H7 (cell line): ENCODE data around the gene HNRNPA2B1. TPM values are rescaled to one million over a fixed set of nuclear protein-coding genes. Genes with fewer than 3 reads are reported as not detected.
"Not testable (repeated sequence)": the region's sequence is repeated elsewhere in the genome, so short reads cannot be mapped to it uniquely, and the experiment has no call there.

Experiments
- DNase-seq: peaks from one replicate; pipeline ENCODE4 v3.0.0; 2012
- H3K27me3 ChIP-seq: 2 replicates; pipeline ENCODE4 v1.6.0; 2011; ENCODE audit warnings: mild to moderate bottlenecking, low read length; ENCODE audit not compliant: control insufficient read depth, insufficient read depth
- H3K36me3 ChIP-seq: replicated peaks from 2 replicates; pipeline ENCODE4 v1.5.1; 2011; ENCODE audit warnings: low read length; ENCODE audit not compliant: control insufficient read depth, insufficient read depth
- H3K4me3 ChIP-seq: 2 replicates; pipeline ENCODE4 v1.5.1; 2011; ENCODE audit warnings: low read depth, mild to moderate bottlenecking, control low read depth, low read length, moderate library complexity; ENCODE audit not compliant: insufficient read depth
- total RNA-seq: library from RNA; depleted of rRNA; stranded (reverse); fragments of >200 nt; shearing (Covaris generic); gene quantifications from 2 replicates; pipeline ENCODE4 v1.2.3, GENCODE V29; 2014

HNRNPA2B1 gene
- total RNA-seq, 1 experiment from 2014 or later = 223 TPM

DNA sequence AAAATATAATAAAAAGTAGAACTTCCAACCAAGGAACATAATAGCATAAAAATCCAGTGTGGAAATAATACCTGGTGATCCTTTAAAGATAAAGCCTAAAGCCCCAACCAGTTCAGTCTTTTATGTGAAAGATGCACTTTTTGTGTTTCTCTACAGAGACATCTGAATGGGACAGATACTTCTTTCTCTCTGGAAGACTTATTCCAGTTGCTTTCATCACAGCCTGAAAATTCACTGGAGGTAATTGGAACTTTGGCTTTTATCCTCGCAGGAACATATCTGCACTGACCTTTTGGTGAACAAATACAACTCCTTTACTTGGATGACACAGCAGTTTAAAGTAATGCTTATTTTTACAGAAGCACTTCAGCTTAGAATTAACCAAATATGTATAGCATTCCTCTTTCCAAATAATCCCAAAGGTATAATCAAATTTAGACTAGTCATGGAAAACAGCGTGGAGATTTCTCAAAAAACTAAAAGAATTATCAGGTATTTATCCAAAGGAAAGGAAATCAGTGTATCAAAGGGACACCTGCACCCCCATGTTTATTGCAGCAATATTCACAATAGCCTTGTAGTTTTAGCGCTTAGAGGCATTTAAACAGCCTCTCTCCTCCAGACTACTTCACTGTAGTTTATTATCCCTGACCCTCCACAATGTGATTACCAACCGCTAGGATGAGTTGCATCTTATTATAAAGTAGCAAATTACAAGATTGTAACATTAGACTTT is 16.8 kb downstream of the HNRNPA2B1 start:
- Histone ChIP-seq H3K27me3 (no peaks in the 10 kb centered on the region), H3K4me3 (no peak overlapping the region), H3K36me3 (peaks cover 9% of the 10 kb centered on the region)
- no peak for DNase-seq

DNA sequence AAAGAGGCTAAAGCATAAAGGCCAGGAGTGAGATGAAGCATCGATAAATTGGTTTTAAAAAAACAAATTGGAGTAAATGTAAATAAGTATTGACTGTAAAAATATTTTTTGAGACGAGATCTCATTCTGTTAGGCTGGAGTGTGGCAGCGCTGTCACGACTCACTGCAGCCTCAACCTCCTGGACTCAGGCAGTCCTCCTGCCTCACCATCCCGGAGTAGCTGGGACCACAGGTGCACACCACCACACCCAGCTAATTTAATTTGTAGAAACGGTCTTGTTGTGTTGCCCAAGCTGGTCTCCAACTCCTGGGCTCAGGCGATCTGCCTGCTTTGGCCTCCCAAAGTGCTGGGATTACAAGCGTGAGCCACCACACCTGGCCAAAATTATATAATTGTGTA is 17.8 kb downstream of the HNRNPA2B1 start:
- Histone ChIP-seq H3K36me3 (peaks cover 15% of the 10 kb centered on the region), H3K27me3 (no peaks in the 10 kb centered on the region), H3K4me3 (no peak overlapping the region)
- no peak for DNase-seq

DNA sequence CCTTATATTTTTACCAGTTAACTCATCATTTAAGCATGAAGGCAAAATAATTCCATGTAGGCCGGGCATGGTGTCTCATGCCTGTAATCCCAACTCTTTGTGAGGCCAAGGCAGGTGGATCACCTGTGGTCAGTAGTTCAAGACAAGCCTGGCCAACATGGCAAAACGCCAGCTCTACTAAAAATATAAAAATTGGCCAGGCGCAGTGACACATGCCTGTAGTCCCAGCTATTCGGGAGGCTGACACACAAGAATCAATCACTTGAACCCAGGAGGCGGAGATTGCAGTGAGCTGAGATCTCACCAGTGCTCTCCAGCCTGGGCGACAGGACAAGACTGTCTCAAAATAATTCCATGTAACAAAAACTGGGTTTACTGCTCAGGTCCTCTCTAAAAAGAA is 18.3 kb downstream of the HNRNPA2B1 start:
- no peak for DNase-seq
- Histone ChIP-seq H3K36me3 (peaks cover 15% of the 10 kb centered on the region), H3K27me3 (no peaks in the 10 kb centered on the region), H3K4me3 (no peak overlapping the region)

DNA sequence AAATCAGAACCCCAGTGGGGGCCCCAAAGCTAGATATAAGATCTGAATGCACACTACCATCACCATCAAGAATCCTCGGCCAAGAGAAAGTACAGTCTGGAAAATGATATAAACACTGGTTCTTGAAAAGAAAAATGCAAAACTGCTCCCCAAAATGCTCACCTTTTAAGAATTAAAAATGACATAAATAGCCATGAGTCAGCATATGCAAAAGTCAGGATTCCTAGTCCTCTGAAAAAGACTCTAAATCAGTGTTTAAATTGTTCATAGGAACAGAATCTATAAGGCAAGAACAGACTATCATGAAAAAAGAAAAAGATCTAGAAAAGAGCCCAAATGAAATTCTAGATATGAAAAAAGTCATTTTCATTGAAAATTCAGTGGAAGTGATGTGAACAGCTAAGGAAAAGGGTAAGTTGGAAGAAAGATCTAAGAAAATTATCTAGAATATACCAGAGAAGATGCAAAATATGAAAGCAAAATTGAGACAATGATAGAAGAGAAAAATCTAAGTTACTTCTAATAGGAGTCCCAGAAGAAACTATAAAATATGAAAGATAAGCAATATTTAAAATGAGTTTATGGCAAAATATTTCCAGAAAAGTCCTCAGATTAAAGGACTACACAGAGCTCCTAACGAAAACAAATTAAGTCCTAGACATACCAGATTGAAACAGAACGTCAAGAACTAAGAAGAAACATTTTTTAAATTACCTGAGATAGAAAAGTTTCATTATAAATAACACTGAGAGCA is 18.9 kb downstream of the HNRNPA2B1 start:
- DNase-seq = no peak
- H3K36me3 ChIP-seq = peaks cover 15% of the 10 kb centered on the region
- H3K27me3 ChIP-seq = no peaks in the 10 kb centered on the region
- no peak overlapping the region for H3K4me3 ChIP-seq

DNA sequence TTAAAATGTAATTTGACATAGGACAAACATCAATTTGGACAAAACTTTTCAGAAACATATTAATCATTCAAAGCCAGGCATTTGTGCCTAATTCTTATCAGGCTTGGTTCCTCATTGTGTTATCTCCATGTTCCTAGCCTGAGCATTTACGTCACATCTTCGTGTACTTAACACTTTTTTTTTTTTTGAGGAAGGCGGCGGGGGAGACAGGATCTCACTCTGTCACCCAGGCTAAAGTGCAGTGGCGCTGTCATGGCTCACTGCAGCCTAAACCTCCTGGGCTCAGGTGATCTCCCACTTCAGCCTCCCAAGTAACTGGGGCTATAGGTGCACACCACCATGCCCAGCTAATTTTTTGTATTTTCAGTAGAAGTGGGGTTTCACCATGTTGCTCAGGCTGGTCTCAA is 19.8 kb downstream of the HNRNPA2B1 start:
- Histone ChIP-seq H3K36me3 (peaks cover 15% of the 10 kb centered on the region), H3K27me3 (no peaks in the 10 kb centered on the region), H3K4me3 (no peak overlapping the region)
- DNase-seq = no peak

DNA sequence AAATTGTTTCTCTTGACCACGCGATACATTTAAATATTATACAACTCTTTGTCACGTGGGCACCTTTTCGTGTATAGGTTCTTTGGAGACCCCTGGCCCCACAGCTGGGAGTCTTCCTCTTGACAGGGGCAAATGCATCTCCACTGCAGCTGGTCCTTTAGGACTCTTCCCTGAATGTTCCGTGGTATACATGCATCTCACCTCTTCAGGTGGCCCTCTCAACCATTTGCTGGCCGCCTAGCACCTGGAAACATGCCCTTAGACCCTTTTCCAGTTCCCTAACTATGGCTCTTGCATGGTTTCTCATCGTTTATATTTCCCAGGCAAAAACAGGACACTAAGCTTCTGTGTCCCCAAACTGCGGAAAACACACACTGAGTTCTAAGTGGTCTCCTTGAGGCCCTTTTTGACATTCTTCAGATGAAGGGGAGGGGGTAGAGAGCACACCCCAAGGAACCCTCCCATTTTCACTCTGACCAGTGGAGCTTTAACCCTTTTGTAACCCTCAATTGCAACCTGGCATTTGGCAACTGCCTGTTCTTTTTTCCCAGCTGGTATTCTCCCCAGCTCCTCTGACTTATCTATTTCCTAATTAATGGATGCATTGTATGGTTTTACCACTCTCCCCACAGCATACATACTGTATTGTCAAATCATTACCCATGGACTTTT is 20.6 kb downstream of the HNRNPA2B1 start:
- Histone ChIP-seq H3K36me3 (peaks cover 14% of the 10 kb centered on the region), H3K4me3 (no peak overlapping the region), H3K27me3 (no peaks in the 10 kb centered on the region)
- DNase-seq = peak; percentile 16

DNA sequence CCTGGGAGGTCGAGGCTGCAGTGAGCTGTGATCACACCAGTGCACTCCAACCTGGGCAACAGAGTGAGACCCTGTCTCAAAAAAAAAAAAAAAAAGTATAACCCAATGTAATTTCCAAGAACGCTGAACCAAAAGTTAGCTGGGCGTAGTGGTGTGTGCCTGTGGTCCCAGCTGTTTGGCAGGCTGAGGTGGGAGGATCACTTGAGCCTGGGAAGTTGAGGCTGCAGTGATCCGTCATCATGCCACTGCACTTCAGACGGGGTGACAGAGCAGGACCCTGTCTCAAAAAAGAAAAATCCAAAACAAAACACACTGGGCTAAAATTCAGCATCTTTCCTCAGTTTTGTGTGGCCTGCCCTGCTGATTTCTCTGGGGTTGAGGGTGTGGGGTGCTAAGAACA is 21.1 kb downstream of the HNRNPA2B1 start:
- Histone ChIP-seq H3K4me3 (no peak overlapping the region), H3K36me3 (peaks cover 14% of the 10 kb centered on the region), H3K27me3 (no peaks in the 10 kb centered on the region)
- DNase-seq = no peak

DNA sequence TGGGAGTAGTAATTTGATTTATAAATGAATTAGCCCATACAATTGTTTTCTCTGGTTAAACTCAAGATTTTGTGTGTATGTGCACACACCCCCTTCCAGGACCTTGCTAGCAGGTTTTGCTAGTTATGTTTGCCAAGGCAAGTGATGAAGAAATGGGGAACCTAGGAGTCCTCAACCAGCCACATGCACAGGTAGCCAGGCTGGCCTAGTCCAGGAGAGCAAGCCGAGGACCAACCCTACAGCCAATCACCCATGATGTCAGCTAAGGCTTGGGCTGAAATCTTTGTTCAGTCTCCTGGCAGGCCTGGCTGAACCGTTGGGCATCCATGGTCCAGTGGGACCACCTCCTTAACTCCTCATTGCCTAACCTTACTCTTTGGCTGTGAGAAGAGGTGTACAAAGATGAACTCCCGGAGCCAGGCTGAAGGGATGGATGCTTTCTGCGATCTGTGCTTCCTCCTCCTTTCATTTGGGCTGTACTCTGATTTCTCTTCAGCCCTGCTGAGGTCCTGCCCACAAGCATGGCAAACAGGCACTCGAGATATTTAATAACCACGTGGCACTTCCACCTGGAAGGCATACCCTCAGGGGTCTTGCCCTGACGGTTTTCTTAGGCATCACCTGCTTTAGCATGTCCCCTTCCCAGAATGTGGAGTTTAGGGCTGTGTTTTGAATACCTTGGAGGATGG is 22.1 kb downstream of the HNRNPA2B1 start:
- Histone ChIP-seq H3K36me3 (peaks cover 17% of the 10 kb centered on the region), H3K4me3 (no peak overlapping the region), H3K27me3 (no peaks in the 10 kb centered on the region)
- DNase-seq = no peak

DNA sequence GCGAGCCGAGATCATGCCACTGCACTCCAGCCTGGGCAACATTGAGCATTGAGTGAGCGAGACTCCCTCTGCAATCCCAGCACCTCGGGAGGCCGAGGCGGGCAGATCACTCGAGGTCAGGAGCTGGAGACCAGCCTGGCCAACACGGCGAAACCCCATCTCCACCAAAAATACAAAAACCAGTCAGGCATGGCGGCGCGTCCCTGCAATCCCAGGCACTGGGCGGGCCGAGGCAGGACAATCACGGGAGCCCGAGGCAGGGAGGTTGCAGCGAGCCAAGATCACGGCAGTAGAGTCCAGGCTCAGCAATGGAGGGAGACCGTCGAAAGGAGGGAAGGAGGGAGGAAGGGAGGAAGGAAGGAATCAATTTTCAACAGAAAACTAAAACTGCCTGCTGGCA is 23.3 kb downstream of the HNRNPA2B1 start:
- H3K27me3 ChIP-seq, DNase-seq, H3K4me3 ChIP-seq: not testable (repeated sequence)
- peaks cover 17% of the 10 kb centered on the region for H3K36me3 ChIP-seq

DNA sequence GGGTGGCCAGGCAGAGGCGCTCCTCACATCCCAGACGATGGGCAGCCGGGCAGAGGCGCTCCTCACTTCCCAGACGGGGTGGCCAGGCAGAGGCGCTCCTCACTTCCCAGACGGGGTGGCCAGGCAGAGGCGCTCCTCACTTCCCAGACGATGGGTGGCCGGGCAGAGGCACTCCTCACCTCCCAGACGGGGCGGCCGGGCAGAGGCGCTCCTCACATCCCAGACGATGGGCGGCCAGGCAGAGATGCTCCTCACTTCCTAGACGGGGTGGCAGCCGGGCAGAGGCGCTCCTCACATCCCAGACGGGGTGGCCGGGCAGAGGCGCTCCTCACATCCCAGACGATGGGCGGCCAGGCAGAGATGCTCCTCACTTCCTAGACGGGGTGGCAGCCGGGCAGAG is 23.9 kb downstream of the HNRNPA2B1 start:
- peaks cover 17% of the 10 kb centered on the region for H3K36me3 ChIP-seq
- H3K27me3 ChIP-seq, DNase-seq, H3K4me3 ChIP-seq: not testable (repeated sequence)

DNA sequence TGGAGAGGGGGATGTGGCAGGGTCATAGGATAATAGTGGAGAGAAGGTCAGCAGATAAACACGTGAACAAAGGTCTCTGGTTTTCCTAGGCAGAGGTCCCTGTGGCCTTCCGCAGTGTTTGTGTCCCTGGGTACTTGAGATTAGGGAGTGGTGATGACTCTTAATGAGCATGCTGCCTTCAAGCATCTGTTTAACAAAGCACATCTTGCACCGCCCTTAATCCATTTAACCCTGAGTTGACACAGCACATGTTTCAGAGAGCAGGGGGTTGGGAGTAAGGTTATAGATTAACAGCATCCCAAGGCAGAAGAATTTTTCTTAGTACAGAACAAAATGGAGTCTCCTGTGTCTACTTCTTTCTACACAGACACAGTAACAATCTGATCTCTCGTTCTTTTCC is 24.6 kb downstream of the HNRNPA2B1 start:
- H3K4me3 ChIP-seq, H3K27me3 ChIP-seq, DNase-seq: not testable (repeated sequence)
- H3K36me3 ChIP-seq = peaks cover 17% of the 10 kb centered on the region

DNA sequence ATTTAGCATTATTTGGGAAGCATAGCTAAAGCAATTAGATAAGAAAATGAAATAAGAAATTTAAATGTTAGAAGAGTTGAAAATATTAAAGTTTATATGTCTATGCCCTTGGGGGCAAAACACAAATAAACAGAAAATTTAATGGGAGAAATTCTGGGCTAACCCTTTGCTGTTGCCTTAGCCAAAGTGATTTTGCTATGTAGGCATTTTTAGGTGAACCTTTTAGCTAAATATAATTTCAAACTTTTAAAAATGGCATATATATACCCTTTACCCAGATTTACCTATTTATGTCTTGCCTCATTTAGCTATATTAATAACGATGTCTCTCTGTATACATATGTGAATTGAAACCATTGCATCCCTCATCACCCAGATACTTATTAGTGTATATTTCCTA is 28.5 kb downstream of the HNRNPA2B1 start:
- Histone ChIP-seq H3K4me3 (no peak overlapping the region), H3K27me3 (no peaks in the 10 kb centered on the region), H3K36me3 (peaks cover 6% of the 10 kb centered on the region)
- DNase-seq = no peak

DNA sequence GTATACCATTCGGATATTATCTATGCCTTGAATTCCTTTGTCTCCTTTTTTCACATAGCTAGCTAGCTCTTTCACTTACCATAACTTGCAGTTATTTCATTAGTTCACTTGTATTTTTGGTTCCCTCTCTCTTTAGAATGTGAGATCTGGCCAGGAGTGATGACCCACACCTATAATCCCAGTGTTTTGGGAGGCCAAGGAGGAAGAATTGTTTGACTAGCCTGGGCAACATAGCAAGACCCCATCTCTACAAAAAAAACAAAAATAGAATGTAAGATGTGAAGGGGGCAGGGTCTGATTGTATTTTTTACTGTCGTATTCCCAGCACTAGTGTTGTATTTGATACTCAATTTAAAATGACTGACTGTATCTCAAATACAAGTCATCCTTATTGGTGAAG is 28.9 kb downstream of the HNRNPA2B1 start:
- Histone ChIP-seq H3K36me3 (peaks cover 6% of the 10 kb centered on the region), H3K27me3 (no peaks in the 10 kb centered on the region), H3K4me3 (no peak overlapping the region)
- DNase-seq = no peak

DNA sequence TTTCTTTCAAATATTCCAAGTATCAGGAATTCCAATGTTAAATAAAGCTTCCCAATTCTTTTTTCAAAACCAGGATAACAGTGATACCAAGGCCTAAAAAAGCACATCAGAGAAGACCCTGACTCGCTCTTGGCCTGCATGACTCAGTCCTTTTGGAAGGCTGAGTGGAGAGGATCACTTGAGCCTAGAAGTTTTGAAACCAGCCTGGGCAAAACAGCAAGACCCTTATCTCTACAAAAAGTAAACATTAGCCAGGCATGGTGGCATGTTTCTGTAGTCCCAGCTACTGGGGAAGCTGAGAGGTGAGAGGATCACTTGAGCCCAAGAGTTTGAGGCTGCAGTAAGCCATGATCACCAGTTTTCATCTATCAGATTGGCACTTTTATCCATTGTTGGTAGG is 29.9 kb downstream of the HNRNPA2B1 start:
- H3K36me3 ChIP-seq = peaks cover 6% of the 10 kb centered on the region
- no peak for DNase-seq
- H3K27me3 ChIP-seq = no peaks in the 10 kb centered on the region
- no peak overlapping the region for H3K4me3 ChIP-seq
